GM19240 (cell line): Measurements from ENCODE around the gene SLCO2A1.

ENCODE experiments used
- DNase-seq: peaks from one replicate; pipeline ENCODE4 v3.0.0; 2011; ENCODE audit warnings: low spot score; ENCODE audit not compliant: insufficient read length

Gene SLCO2A1

GRCh38 chr3:134001251-134001650 is 28.5 kb downstream of the SLCO2A1 start:
- no peak for DNase-seq

GRCh38 chr3:133999891-134000685 is 29.6 kb downstream of the SLCO2A1 start:
- DNase-seq = no peak

- DNase-seq = no peak
Observed at GRCh38 chr3:133998691-133999241, 31.0 kb downstream of the SLCO2A1 start.

- DNase-seq = no peak
Observed at GRCh38 chr3:133997871-133998635, 31.7 kb downstream of the SLCO2A1 start.

- no peak for DNase-seq
Observed at GRCh38 chr3:133996996-133997395, 32.7 kb downstream of the SLCO2A1 start.

- DNase-seq = no peak
Observed at GRCh38 chr3:133996251-133996661, 33.5 kb downstream of the SLCO2A1 start.

GRCh38 chr3:133995264-133995663 is 34.5 kb downstream of the SLCO2A1 start:
- DNase-seq = no peak

- DNase-seq = no peak
Observed at GRCh38 chr3:133994166-133994890, 35.4 kb downstream of the SLCO2A1 start.

- no peak for DNase-seq
Observed at GRCh38 chr3:133992951-133993620, 36.6 kb downstream of the SLCO2A1 start.

GRCh38 chr3:133992381-133992780 is 37.3 kb downstream of the SLCO2A1 start:
- no peak for DNase-seq

- DNase-seq = no peak
Observed at GRCh38 chr3:133991637-133992036, 38.1 kb downstream of the SLCO2A1 start.

GRCh38 chr3:133991209-133991608 is 38.5 kb downstream of the SLCO2A1 start:
- DNase-seq = no peak

- no peak for DNase-seq
Observed at GRCh38 chr3:133989936-133990702, 39.6 kb downstream of the SLCO2A1 start.

- no peak for DNase-seq
Observed at GRCh38 chr3:133988631-133989161, 41.0 kb downstream of the SLCO2A1 start.

GRCh38 chr3:133987948-133988484 is 41.7 kb downstream of the SLCO2A1 start:
- no peak for DNase-seq

GRCh38 chr3:133987136-133987535 is 42.6 kb downstream of the SLCO2A1 start:
- no peak for DNase-seq

GRCh38 chr3:133986311-133986710 is 43.4 kb downstream of the SLCO2A1 start:
- no peak for DNase-seq

- DNase-seq = no peak
Observed at GRCh38 chr3:133984975-133985374, 44.8 kb downstream of the SLCO2A1 start.
